K562 (cell line): Measurements from ENCODE around the gene MAGEL2. TPM values are rescaled to one million over a fixed set of nuclear protein-coding genes. Genes with fewer than 3 reads are reported as not detected.

Source experiments
- ATAC-seq: fragments of 200-7000 bp; cut with Tn5 transposase; 3 replicates; pipeline ENCODE4 v1.9.1; 2020; ENCODE audit warnings: moderate library complexity
- BruUV-seq: library from RNA; stranded (reverse); fragments of 400-500 nt; replicated peaks from 2 replicates; lab custom pipeline; 2021; lab: Mats Ljungman, UMichigan
- CTCF ChIA-PET: fragments of 300-600 bp; formaldehyde crosslinking; extraction: SDS; loops from one replicate; lab custom pipeline; 2021; ENCODE audit warnings: low intra/inter-chr PET ratio; lab: Yijun Ruan, JAX
- POLR2A ChIA-PET: fragments of 300-600, 350-650 bp; sonication (Branson Sonifier 250); formaldehyde crosslinking; extraction: SDS; loops from one replicate; lab custom pipeline; 2021; ENCODE audit warnings: antibody characterized with exemption, inconsistent platforms; lab: Yijun Ruan, JAX
- DNase-seq, 4 experiments: peaks; one replicate each; pipeline versions ENCODE4 v3.0.0 to v3.0.0-alpha.2; 2011 to 2018; ENCODE audit warnings: low spot score in 3 of 4, mixed read lengths in 3 of 4; ENCODE audit errors: extremely low read depth in 1 of 4
- FAIRE-seq: peaks from 2 replicates; lab custom pipeline; 2011; peaks lifted over from hg19 to GRCh38; lab: Jason Lieb, UNC
- H2AFZ ChIP-seq: 2 replicates; pipeline ENCODE4 v1.6.0; 2011; ENCODE audit warnings: low read depth, low read length, control low read depth, inconsistent platforms
- H3K27ac ChIP-seq: fragments of 200-600 bp; 3 replicates; pipeline ENCODE4 v1.8.0; 2011; ENCODE audit warnings: low read depth, mild to moderate bottlenecking, control low read depth, inconsistent platforms, low read length, moderate library complexity, mixed read lengths; ENCODE audit errors: extremely low read depth
- H3K27me3 ChIP-seq, 2 experiments: fragments of 300-600 bp in 1 of 2; 2 replicates in 1 of 2; 3 replicates in 1 of 2; pipeline versions ENCODE4 v1.6.0 to v1.8.0; 2011; ENCODE audit warnings: inconsistent platforms in 2 of 2, low read length in 2 of 2, mild to moderate bottlenecking in 1 of 2, mixed read lengths in 1 of 2, moderate library complexity in 1 of 2; ENCODE audit not compliant: control insufficient read depth in 2 of 2, insufficient read depth in 2 of 2
- H3K36me3 ChIP-seq: fragments of 300-600 bp; 3 replicates; pipeline ENCODE4 v1.8.0; 2011; ENCODE audit warnings: mild to moderate bottlenecking, low read length, inconsistent platforms; ENCODE audit not compliant: control insufficient read depth, insufficient read depth
- H3K4me1 ChIP-seq, 2 experiments: fragments of 200-600 bp in 1 of 2; replicated peaks in 1 of 2; 2 replicates in 1 of 2; 3 replicates in 1 of 2; pipeline versions ENCODE4 v1.5.1 to v1.8.0; 2011; ENCODE audit warnings: inconsistent platforms in 2 of 2, low read length in 2 of 2, mild to moderate bottlenecking in 1 of 2, mixed read lengths in 1 of 2, moderate library complexity in 1 of 2; ENCODE audit not compliant: control insufficient read depth in 2 of 2, insufficient read depth in 2 of 2
- H3K4me2 ChIP-seq: 2 replicates; pipeline ENCODE4 v1.6.1; 2011; ENCODE audit warnings: low read length, control low read depth, inconsistent platforms, mixed read lengths; ENCODE audit not compliant: insufficient read depth
- H3K4me3 ChIP-seq: fragments of 200-600 bp; sonication (generic), shearing (Covaris generic); 2 replicates; pipeline ENCODE4 v1.5.1; 2016; ENCODE audit warnings: control low read depth, inconsistent platforms
- H3K79me2 ChIP-seq: fragments of 200-600 bp; 3 replicates; pipeline ENCODE4 v1.8.0; 2011; ENCODE audit warnings: low read length, inconsistent platforms; ENCODE audit not compliant: control insufficient read depth, insufficient read depth
- H3K9ac ChIP-seq, 2 experiments: 2 replicates each; pipeline versions ENCODE4 v1.6.0 to v1.6.1; 2011; ENCODE audit warnings: low read depth in 2 of 2, low read length in 2 of 2, control low read depth in 1 of 2, inconsistent platforms in 1 of 2, mild to moderate bottlenecking in 1 of 2, mixed read lengths in 1 of 2; ENCODE audit not compliant: insufficient read depth in 1 of 2
- H3K9me1 ChIP-seq: one replicate; pipeline ENCODE4 v1.6.0; 2011; ENCODE audit warnings: inconsistent platforms, mild to moderate bottlenecking, low read length, moderate library complexity; ENCODE audit not compliant: control insufficient read depth, insufficient read depth
- H3K9me3 ChIP-seq: replicated peaks from 2 replicates; pipeline ENCODE4 v1.5.1; 2011; ENCODE audit warnings: low read depth, low read length, inconsistent platforms; ENCODE audit not compliant: control insufficient read depth, insufficient read depth
- H4K20me1 ChIP-seq: replicated peaks from 2 replicates; pipeline ENCODE4 v1.6.1; 2011; ENCODE audit warnings: low read length, inconsistent platforms, mixed read lengths; ENCODE audit not compliant: control insufficient read depth, insufficient read depth
- CCNT2 ChIP-seq: IDR thresholded peaks from 2 replicates; pipeline ENCODE4 v1.6.1; 2011; ENCODE audit warnings: borderline replicate concordance, low read depth, mild to moderate bottlenecking, moderate library complexity, mixed read lengths, low read length; ENCODE audit not compliant: insufficient read length; ENCODE audit errors: extremely low read depth
- CHD1 ChIP-seq: fragments of 200-600 bp; sonication (generic); IDR thresholded peaks from one replicate; pipeline ENCODE4 v1.6.1; 2012; ENCODE audit warnings: mild to moderate bottlenecking, moderate library complexity, low read length, inconsistent platforms
- CHD4 ChIP-seq: fragments of 200-600 bp; sonication (generic); IDR thresholded peaks from 3 replicates; pipeline ENCODE4 v1.6.1; 2012; ENCODE audit warnings: low read depth, mild to moderate bottlenecking, mixed read lengths, low read length, inconsistent platforms; ENCODE audit not compliant: insufficient read depth, insufficient replicate concordance, poor library complexity, severe bottlenecking
- DMBX1 ChIP-seq: fragments of 250-450 bp; sonication (Bioruptor Pico); IDR thresholded peaks from 2 replicates; pipeline ENCODE4 v1.8.0; 2022; ENCODE audit warnings: inconsistent platforms, mild to moderate bottlenecking, moderate library complexity, borderline replicate concordance
- DPF2 ChIP-seq: fragments of 450-650 bp; IDR thresholded peaks from 2 replicates; pipeline ENCODE4 v1.6.1; 2016
- E2F3 ChIP-seq: fragments of 250-450 bp; sonication (Bioruptor Pico); IDR thresholded peaks from 2 replicates; pipeline ENCODE4 v1.4.0; 2020; ENCODE audit warnings: mild to moderate bottlenecking
- ERF ChIP-seq: fragments of 450-650 bp; formaldehyde crosslinking; IDR thresholded peaks from 2 replicates; pipeline ENCODE4 v1.4.0; 2020; ENCODE audit warnings: mild to moderate bottlenecking, mixed read lengths
- EZH2 ChIP-seq: IDR thresholded peaks from 2 replicates; pipeline ENCODE4 v1.6.1; 2012; ENCODE audit warnings: low read depth, mild to moderate bottlenecking, inconsistent platforms, low read length, borderline replicate concordance
- NELFE ChIP-seq: IDR thresholded peaks from 2 replicates; pipeline ENCODE4 v1.6.1; 2011; ENCODE audit warnings: mild to moderate bottlenecking; ENCODE audit not compliant: insufficient read depth, insufficient read length
- PHB2 ChIP-seq: fragments of 450-650 bp; IDR thresholded peaks from 2 replicates; pipeline ENCODE4 v1.6.1; 2017; ENCODE audit warnings: low read depth
- PML ChIP-seq: IDR thresholded peaks from 2 replicates; pipeline ENCODE4 v1.6.1; 2012; ENCODE audit warnings: low read length, inconsistent platforms
- POLR3G ChIP-seq: IDR thresholded peaks from 2 replicates; pipeline ENCODE4 v1.6.1; 2011; ENCODE audit not compliant: insufficient read length, insufficient replicate concordance; ENCODE audit errors: extremely low read depth
- RAD51 ChIP-seq: fragments of 450-650 bp; IDR thresholded peaks from 2 replicates; pipeline ENCODE4 v1.7.1; 2016; ENCODE audit warnings: low read depth, mild to moderate bottlenecking, borderline replicate concordance
- SAFB ChIP-seq: fragments of 200-400 bp; formaldehyde crosslinking; IDR thresholded peaks from 2 replicates; pipeline ENCODE4 v1.6.1; 2017; ENCODE audit warnings: low read depth, low read length, borderline replicate concordance
- SMAD2 ChIP-seq: fragments of 150-350 bp; IDR thresholded peaks from 2 replicates; pipeline ENCODE4 v1.6.1; 2014; ENCODE audit warnings: low read depth, mild to moderate bottlenecking, low read length
- ZNF699 ChIP-seq: fragments of 250-450 bp; sonication (Bioruptor Pico); IDR thresholded peaks from 2 replicates; pipeline ENCODE4 v1.8.0; 2021; ENCODE audit warnings: mild to moderate bottlenecking, moderate library complexity; ENCODE audit not compliant: insufficient replicate concordance
- WGBS: fragments of 100-300 bp; shearing (Covaris generic); methylation state at CpG from one replicate; pipeline ENCODE4 v1.1.6; 2016; ENCODE audit warnings: low coverage, mixed read lengths; ENCODE audit not compliant: insufficient coverage; ENCODE audit errors: missing lambda C conversion rate; 5-methylcytosine and 5-hydroxymethylcytosine counted together
- in situ Hi-C: fragments of 300-500 bp; cut with MboI; formaldehyde crosslinking; loops from 4 replicates; pipeline ENCODE4 v1.15.0; 2018; ENCODE audit warnings: inconsistent platforms, mixed read lengths
- intact Hi-C: fragments of 100-400 bp; cut with micrococcal nuclease; formaldehyde crosslinking; loops from 2 replicates; pipeline ENCODE4 v1.14.2; 2022
- polyA plus RNA-seq, 8 experiments: library from polyadenylated mRNA; depleted of rRNA in 4 of 8; stranded (reverse) in 5 of 8; unstranded in 3 of 8; fragments of >200 nt; fragmentation: Nextera tagmentation in 2 of 8; fragmentation: Illumina TruSeq in 1 of 8; extraction: Ambion mirVana in 2 of 8; extraction: Trizol in 1 of 8; gene quantifications; 2 replicates each; pipeline versions ENCODE4 v1.2.1 to v1.2.3, GENCODE V29; 2011 to 2014; ENCODE audit warnings: inconsistent platforms in 1 of 8, missing spikeins in 1 of 8
- total RNA-seq, 7 experiments: library from RNA; depleted of rRNA in 6 of 7; stranded (reverse); fragments of >200 nt in 6 of 7; fragmentation: Illumina TruSeq in 2 of 7; extraction: Trizol in 2 of 7; gene quantifications; 2 replicates each; pipeline versions ENCODE4 v1.2.1 to v1.2.3, GENCODE V29; 2011 to 2021; ENCODE audit warnings: low replicate concordance in 1 of 7

MAGEL2 gene
- total and polyA plus RNA-seq, 9 of the 15 experiments (the other 6 are each of a cell fraction or from before 2014, with no cell fraction given), result not detected

DNA sequence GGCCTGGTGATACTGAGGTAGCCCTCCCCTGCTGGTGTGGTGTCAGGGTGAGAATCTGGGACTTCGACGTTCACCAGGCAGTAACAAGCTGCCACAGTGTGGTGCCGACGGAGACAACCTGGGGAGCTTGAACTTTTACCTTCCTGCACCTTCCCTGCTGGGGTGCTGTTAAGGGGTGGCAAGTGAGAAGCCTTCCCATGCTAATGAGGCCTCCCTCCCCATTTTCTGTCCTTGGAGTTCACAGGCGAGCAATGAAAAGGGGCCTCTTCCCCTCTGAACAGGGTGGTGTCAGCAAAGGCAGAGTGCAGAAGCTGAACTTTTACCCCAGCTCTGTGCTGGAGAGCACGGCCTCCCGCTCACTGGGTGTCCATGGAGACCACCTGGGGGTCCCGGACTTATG, 13.5 kb downstream of the MAGEL2 start:
- no peak overlapping the region for H3K9ac ChIP-seq
- peaks cover 7 to 10% of the 10 kb centered on the region in 2 experiments; a peak in 4 of 5 replicates for H3K27me3 ChIP-seq
- H4K20me1 ChIP-seq, result no peaks in the 10 kb centered on the region
- H3K79me2 ChIP-seq, result no peaks in the 10 kb centered on the region
- no peak overlapping the region for H3K27ac ChIP-seq
- POLR2A ChIA-PET, result no interaction called here
- H3K4me1 ChIP-seq, result no peaks in the 10 kb centered on the region
- DNase-seq (no peak), FAIRE-seq (no peak), ATAC-seq (no peak)
- H3K9me1 ChIP-seq, result no peaks in the 10 kb centered on the region
- H3K4me3 ChIP-seq, result no peak overlapping the region
- intact Hi-C loops (no loop called here), in situ Hi-C loops (no loop called here)
- H3K36me3 ChIP-seq, result no peaks in the 10 kb centered on the region
- no peaks in the 10 kb centered on the region for H3K9me3 ChIP-seq
- H3K4me2 ChIP-seq, result no peak overlapping the region
- BruUV-seq, result no TSS peak
- TF ChIP-seq ZNF699 (CRISPR knock-in tag) (no peak), SMAD2 (no peak), CHD1 (no peak), EZH2 (no peak), NELFE (no peak), CCNT2 (no peak), PML (no peak), E2F3 (CRISPR knock-in tag) (no peak), POLR3G (no peak), DPF2 (no peak), SAFB (no peak), CHD4 (no peak), PHB2 (no peak), DMBX1 (no peak), ERF (CRISPR knock-in tag) (no peak), RAD51 (no peak)
- 3% methylated on average over 7 of the region's 8 CpGs for WGBS
- CTCF ChIA-PET, result no interaction called here
- H2AFZ ChIP-seq, result no peak overlapping the region
